Left ventricle myocardium inferior (tissue), 1 donor: ENCODE results near the gene ANKRD39. TPM values are rescaled to one million over a fixed set of nuclear protein-coding genes. Genes with fewer than 3 reads are reported as not detected.

Experiments used
- DNase-seq: peaks from one replicate; pipeline ENCODE4 v3.0.0-alpha.2; 2020
- H3K27ac ChIP-seq: fragments of 200-600 bp; replicated peaks from 2 replicates; pipeline ENCODE4 v1.8.0; 2021
- H3K27me3 ChIP-seq: fragments of 200-600 bp; 2 replicates; pipeline ENCODE4 v1.8.0; 2021; ENCODE audit warnings: low read depth
- H3K36me3 ChIP-seq: fragments of 200-600 bp; 2 replicates; pipeline ENCODE4 v1.8.0; 2021
- H3K4me1 ChIP-seq: fragments of 200-600 bp; 2 replicates; pipeline ENCODE4 v1.8.0; 2021
- H3K4me3 ChIP-seq: fragments of 200-600 bp; 2 replicates; pipeline ENCODE4 v1.8.0; 2021; ENCODE audit warnings: mild to moderate bottlenecking, moderate library complexity
- H3K9me3 ChIP-seq: fragments of 200-600 bp; replicated peaks from 2 replicates; pipeline ENCODE4 v1.8.0; 2021
- CTCF ChIP-seq: fragments of 200-600 bp; IDR thresholded peaks from 2 replicates; pipeline ENCODE4 v1.8.0; 2021; ENCODE audit warnings: antibody characterized with exemption, mild to moderate bottlenecking, borderline replicate concordance
- intact Hi-C: fragments of 100-400 bp; cut with micrococcal nuclease; formaldehyde crosslinking; loops from one replicate; pipeline ENCODE4 v1.11.0; 2022
- total RNA-seq: library from RNA; stranded (reverse); fragmentation: NEBNext Ultra II Directional; extraction: Animal tissue kit (Norgen Biotek cat#: 25700); gene quantifications from one replicate; pipeline ENCODE4 v1.2.1, GENCODE V29; 2021
- donor health status: DM: no; HTN: yes; CAD: no; lungs with severe emphysema.

ANKRD39 gene
- total RNA-seq, 1 donor from 2014 or later, result 14.3 TPM

- H3K4me3 ChIP-seq, result peak overlapping the region; percentile 83
- peaks cover 38% of the 10 kb centered on the region for H3K36me3 ChIP-seq
- H3K4me1 ChIP-seq, result peaks cover 98% of the 10 kb centered on the region
- intact Hi-C loops, result no loop called here
- no peaks in the 10 kb centered on the region for H3K9me3 ChIP-seq
- H3K27me3 ChIP-seq, result no peaks in the 10 kb centered on the region
- DNase-seq, result peak; percentile 89
- peak; percentile 76 for TF ChIP-seq CTCF
- H3K27ac ChIP-seq, result peak overlapping the region; percentile 98
Observed at GRCh38 chr2:96868555-96869280, 10.9 kb upstream of the ANKRD39 start.

GRCh38 chr2:96867756-96868554 is 10.1 kb upstream of the ANKRD39 start:
- H3K36me3 ChIP-seq, result peaks cover 46% of the 10 kb centered on the region
- no peaks in the 10 kb centered on the region for H3K9me3 ChIP-seq
- TF ChIP-seq CTCF, result no peak
- peak overlapping the region; percentile 83 for H3K4me3 ChIP-seq
- peak overlapping the region; percentile 98 for H3K27ac ChIP-seq
- H3K4me1 ChIP-seq, result peaks cover 94% of the 10 kb centered on the region
- no peak for DNase-seq
- no peaks in the 10 kb centered on the region for H3K27me3 ChIP-seq
- intact Hi-C loops, result no loop called here

DNA sequence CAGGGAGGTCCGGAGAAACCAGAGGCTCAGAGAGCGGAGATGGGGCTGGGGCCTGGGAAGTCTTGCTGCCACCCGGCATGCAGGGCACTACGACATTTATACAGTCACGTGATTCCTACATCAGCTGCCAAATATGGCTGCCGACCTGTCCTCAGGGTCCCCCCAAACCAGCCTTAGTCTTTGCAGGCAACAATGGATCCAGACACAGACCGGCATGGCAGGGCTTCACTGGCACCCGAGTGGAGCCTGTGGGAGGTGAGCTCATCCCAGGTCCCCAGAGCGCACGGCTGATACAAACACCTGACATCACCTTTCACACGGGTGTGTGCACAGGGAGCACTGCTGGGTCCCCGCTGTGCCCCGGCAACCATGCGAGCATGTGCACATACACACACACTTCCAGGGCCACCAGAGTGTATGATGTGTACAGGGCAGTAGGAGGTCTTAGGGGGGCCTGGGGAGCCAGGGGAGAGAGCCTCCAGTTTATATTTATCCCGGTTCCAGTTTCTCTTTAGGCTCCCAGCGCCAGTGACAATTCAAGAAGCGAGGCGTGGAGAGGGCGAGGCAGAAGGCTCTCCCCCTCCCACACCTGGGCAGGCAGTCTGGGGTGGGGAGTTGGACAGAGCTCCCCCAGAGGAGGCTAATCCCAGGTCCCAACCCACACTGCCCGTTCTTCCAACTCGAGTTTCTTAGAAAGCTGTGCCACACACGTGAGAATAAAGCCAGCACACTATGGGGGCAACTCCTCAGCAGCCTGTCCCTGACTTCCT is 9.4 kb upstream of the ANKRD39 start:
- H3K27me3 ChIP-seq, result no peaks in the 10 kb centered on the region

DNA sequence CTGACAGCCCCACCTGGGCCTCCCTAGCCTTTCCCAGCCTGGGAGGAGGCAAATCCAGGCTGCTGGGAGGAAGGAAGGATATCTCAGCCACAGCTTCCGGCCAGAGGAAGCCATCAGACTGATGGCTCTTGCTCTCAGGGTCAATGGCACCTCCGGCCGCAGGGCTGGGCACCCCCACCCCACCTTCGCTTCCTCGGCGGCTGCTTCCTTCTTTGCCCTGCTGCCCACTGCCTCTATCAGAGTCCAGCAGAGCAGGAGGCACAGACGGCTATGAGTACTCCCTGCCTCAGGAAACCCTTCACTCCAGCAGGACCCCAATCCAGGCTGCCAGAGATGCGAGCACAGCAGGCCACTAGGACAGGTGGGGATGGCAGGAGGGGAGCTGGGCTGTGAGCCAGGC is 8.8 kb upstream of the ANKRD39 start:
- Histone ChIP-seq H3K27me3 (no peaks in the 10 kb centered on the region), H3K9me3 (no peaks in the 10 kb centered on the region), H3K4me1 (peaks cover 82% of the 10 kb centered on the region), H3K27ac (peak overlapping the region; percentile 98), H3K4me3 (peak overlapping the region; percentile 83), H3K36me3 (peaks cover 58% of the 10 kb centered on the region)
- no peak for TF ChIP-seq CTCF
- intact Hi-C loops, result no loop called here
- no peak for DNase-seq

More for the DNA sequence above, 9.4 kb upstream of the ANKRD39 start:
- peaks cover 86% of the 10 kb centered on the region for H3K4me1 ChIP-seq
- intact Hi-C loops, result no loop called here
- TF ChIP-seq CTCF, result no peak
- H3K36me3 ChIP-seq, result peaks cover 52% of the 10 kb centered on the region
- H3K27ac ChIP-seq, result peak overlapping the region; percentile 98
- DNase-seq, result no peak
- H3K9me3 ChIP-seq, result no peaks in the 10 kb centered on the region
- peak overlapping the region; percentile 83 for H3K4me3 ChIP-seq

GRCh38 chr2:96866149-96866548 is 8.3 kb upstream of the ANKRD39 start:
- Histone ChIP-seq H3K9me3 (no peaks in the 10 kb centered on the region), H3K4me3 (peak overlapping the region; percentile 83), H3K27ac (peak overlapping the region; percentile 98), H3K36me3 (peaks cover 63% of the 10 kb centered on the region), H3K4me1 (peaks cover 82% of the 10 kb centered on the region), H3K27me3 (no peaks in the 10 kb centered on the region)
- intact Hi-C loops, result no loop called here
- no peak for TF ChIP-seq CTCF
- no peak for DNase-seq
